Muscle of leg (tissue), 11 donors: ENCODE measurements around the gene CPSF2. TPM values are rescaled to one million over a fixed set of nuclear protein-coding genes. Genes with fewer than 3 reads are reported as not detected.
"Not testable (repeated sequence)": the region's sequence is repeated elsewhere in the genome, so short reads cannot be mapped to it uniquely, and the experiment has no call there.

Experiments used
- DNase-seq: peaks from one replicate; pipeline ENCODE4 v3.0.0; 2013
- H3K27ac ChIP-seq: one replicate; pipeline ENCODE4 v1.5.1; 2013; ENCODE audit warnings: mild to moderate bottlenecking, low read length, control low read depth
- H3K27me3 ChIP-seq: one replicate; pipeline ENCODE4 v1.6.1; 2013; ENCODE audit warnings: low read length; ENCODE audit not compliant: control insufficient read depth, insufficient read depth
- H3K36me3 ChIP-seq: one replicate; pipeline ENCODE4 v1.6.1; 2013; ENCODE audit warnings: low read length; ENCODE audit not compliant: control insufficient read depth, insufficient read depth
- H3K4me1 ChIP-seq: one replicate; pipeline ENCODE4 v1.6.1; 2013; ENCODE audit warnings: low read length; ENCODE audit not compliant: control insufficient read depth, insufficient read depth
- H3K4me3 ChIP-seq: one replicate; pipeline ENCODE4 v1.5.1; 2013; ENCODE audit warnings: low read length, control low read depth
- H3K9me3 ChIP-seq: replicated peaks from 2 replicates; pipeline ENCODE4 v1.6.1; 2013; ENCODE audit warnings: low read depth, low read length; ENCODE audit not compliant: control insufficient read depth
- WGBS: methylation state at CpG from one replicate; pipeline ENCODE4 v1.1.5; 2013; ENCODE audit warnings: missing lambda C conversion rate; ENCODE audit not compliant: insufficient coverage; 5-methylcytosine and 5-hydroxymethylcytosine counted together
- polyA plus RNA-seq, 8 donors: library from polyadenylated mRNA; unstranded; fragments of 120-200 nt; gene quantifications; one replicate each; pipeline versions ENCODE4 v1.2.1 to v1.2.3, GENCODE V29; 2013; ENCODE audit warnings: inconsistent platforms in 1 of 8, low replicate concordance in 1 of 8; ENCODE audit not compliant: insufficient read length in 8 of 8, insufficient read depth in 1 of 8
- total RNA-seq: library from RNA; stranded (reverse); fragments of 120-200 nt; gene quantifications from one replicate; pipeline ENCODE4 v1.2.4, GENCODE V29; 2013

CPSF2 gene
- total and polyA plus RNA-seq, 9 donors = 26.0 to 44.4 (median 36.9) TPM

- H3K4me1 ChIP-seq, DNase-seq, H3K36me3 ChIP-seq, H3K27ac ChIP-seq, H3K4me3 ChIP-seq, H3K27me3 ChIP-seq, H3K9me3 ChIP-seq: not testable (repeated sequence)
- WGBS = 94% methylated on average over 21 of the region's 23 CpGs
Measured at GRCh38 chr14:92187616-92188015, 65.8 kb downstream of the CPSF2 start.

GRCh38 chr14:92190768-92191167 lies 69.0 kb downstream of the CPSF2 start:
- no peak overlapping the region for H3K4me3 ChIP-seq

GRCh38 chr14:92198804-92199203 lies 77.0 kb downstream of the CPSF2 start:
- 50% methylated on average over 2 of the region's 5 CpGs for WGBS
- H3K36me3 ChIP-seq = no peaks in the 10 kb centered on the region
- H3K4me3 ChIP-seq = no peak overlapping the region
- no peaks in the 10 kb centered on the region for H3K4me1 ChIP-seq
- H3K9me3 ChIP-seq = no peaks in the 10 kb centered on the region
- peaks cover 10% of the 10 kb centered on the region for H3K27me3 ChIP-seq
- no peak overlapping the region for H3K27ac ChIP-seq
- no peak for DNase-seq

More at GRCh38 chr14:92190768-92191167, 69.0 kb downstream of the CPSF2 start:
- Histone ChIP-seq H3K4me1 (no peaks in the 10 kb centered on the region), H3K36me3 (no peaks in the 10 kb centered on the region), H3K27me3 (no peaks in the 10 kb centered on the region), H3K9me3 (peaks cover 2% of the 10 kb centered on the region), H3K27ac (no peak overlapping the region)
- DNase-seq = no peak
- 62% methylated on average over 6 of the region's 6 CpGs for WGBS

- Histone ChIP-seq H3K27ac (no peak overlapping the region), H3K27me3 (peaks cover 10% of the 10 kb centered on the region), H3K36me3 (no peaks in the 10 kb centered on the region), H3K4me3 (no peak overlapping the region), H3K4me1 (no peaks in the 10 kb centered on the region), H3K9me3 (no peaks in the 10 kb centered on the region)
- no peak for DNase-seq
- WGBS = 14% methylated on average over 1 of the region's 6 CpGs
Measured at GRCh38 chr14:92199763-92200162, 78.0 kb downstream of the CPSF2 start.

- Histone ChIP-seq H3K4me1 (no peaks in the 10 kb centered on the region), H3K36me3 (no peaks in the 10 kb centered on the region), H3K9me3 (no peaks in the 10 kb centered on the region), H3K27ac (no peak overlapping the region), H3K4me3 (no peak overlapping the region), H3K27me3 (peaks cover 13% of the 10 kb centered on the region)
- 33% methylated on average over 1 of the region's 7 CpGs for WGBS
- DNase-seq = no peak
Measured at GRCh38 chr14:92203116-92203515, 81.3 kb downstream of the CPSF2 start.

- Histone ChIP-seq H3K27ac (no peak overlapping the region), H3K36me3 (no peaks in the 10 kb centered on the region), H3K4me3 (no peak overlapping the region), H3K27me3 (peaks cover 8% of the 10 kb centered on the region), H3K4me1 (no peaks in the 10 kb centered on the region), H3K9me3 (no peaks in the 10 kb centered on the region)
- WGBS = 100% methylated on average over 1 of the region's 2 CpGs
- DNase-seq = no peak
Measured at GRCh38 chr14:92204792-92205191, 83.0 kb downstream of the CPSF2 start.

- WGBS = 60% methylated on average over 14 of the region's 17 CpGs
- peaks cover 3% of the 10 kb centered on the region for H3K27me3 ChIP-seq
- no peaks in the 10 kb centered on the region for H3K36me3 ChIP-seq
- no peaks in the 10 kb centered on the region for H3K9me3 ChIP-seq
- DNase-seq = peak; percentile 13
- H3K4me3 ChIP-seq = no peak overlapping the region
- H3K4me1 ChIP-seq = no peaks in the 10 kb centered on the region
- H3K27ac ChIP-seq = no peak overlapping the region
Measured at GRCh38 chr14:92207012-92207927, 85.5 kb downstream of the CPSF2 start.

- Histone ChIP-seq H3K4me3 (no peak overlapping the region), H3K27ac (no peak overlapping the region), H3K4me1 (no peaks in the 10 kb centered on the region), H3K9me3 (no peaks in the 10 kb centered on the region), H3K27me3 (peaks cover 3% of the 10 kb centered on the region), H3K36me3 (no peaks in the 10 kb centered on the region)
- DNase-seq = no peak
- WGBS = no CpG with 5 or more reads among the region's 6 CpGs
Measured at GRCh38 chr14:92207928-92208265, 86.1 kb downstream of the CPSF2 start.

GRCh38 chr14:92209141-92209540 lies 87.4 kb downstream of the CPSF2 start:
- H3K4me1 ChIP-seq = no peaks in the 10 kb centered on the region
- no peak overlapping the region for H3K27ac ChIP-seq
- H3K36me3 ChIP-seq = no peaks in the 10 kb centered on the region
- H3K4me3 ChIP-seq = no peak overlapping the region
- peaks cover 3% of the 10 kb centered on the region for H3K27me3 ChIP-seq
- H3K9me3 ChIP-seq = no peaks in the 10 kb centered on the region
- no peak for DNase-seq
- 51% methylated on average over 13 of the region's 14 CpGs for WGBS

- not testable (repeated sequence) for H3K4me1 ChIP-seq, DNase-seq, H3K9me3 ChIP-seq
Measured at GRCh38 chr14:92213125-92213524, 91.4 kb downstream of the CPSF2 start.

More at GRCh38 chr14:92213125-92213524, 91.4 kb downstream of the CPSF2 start:
- H3K27ac ChIP-seq, H3K27me3 ChIP-seq, H3K4me3 ChIP-seq, H3K36me3 ChIP-seq: not testable (repeated sequence)
- WGBS = no CpG with 5 or more reads among the region's 3 CpGs
